DMS53 (cell line): ENCODE measurements around the gene IVD.
A peak's percentile ranks its signal among the peaks of the same experiment; 100 is the strongest.

Source experiments
- DNase-seq: peaks from one replicate; lab custom pipeline; 2025; lab: John Stamatoyannopoulos, UW

Gene IVD

DNA sequence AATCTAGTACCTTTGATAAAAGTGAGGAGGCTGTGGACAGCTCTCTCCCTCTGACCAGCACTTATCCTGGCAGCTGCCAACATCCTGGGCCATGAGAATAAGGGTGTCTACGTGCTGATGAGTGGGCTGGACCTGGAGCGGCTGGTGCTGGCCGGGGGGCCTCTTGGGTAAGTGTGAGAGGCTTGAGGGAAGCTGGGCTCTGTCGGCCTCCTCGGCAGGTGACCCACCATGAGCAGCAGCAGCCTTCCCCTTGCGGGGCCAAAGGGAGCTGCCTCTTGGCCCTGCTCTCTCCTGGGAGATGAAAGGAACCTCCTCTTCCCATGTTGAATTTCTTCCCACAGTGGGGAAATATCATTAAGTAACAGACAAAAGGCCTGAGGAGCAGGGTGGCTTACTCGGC, 9.2 kb downstream of the IVD start:
- DNase-seq: no peak

DNA sequence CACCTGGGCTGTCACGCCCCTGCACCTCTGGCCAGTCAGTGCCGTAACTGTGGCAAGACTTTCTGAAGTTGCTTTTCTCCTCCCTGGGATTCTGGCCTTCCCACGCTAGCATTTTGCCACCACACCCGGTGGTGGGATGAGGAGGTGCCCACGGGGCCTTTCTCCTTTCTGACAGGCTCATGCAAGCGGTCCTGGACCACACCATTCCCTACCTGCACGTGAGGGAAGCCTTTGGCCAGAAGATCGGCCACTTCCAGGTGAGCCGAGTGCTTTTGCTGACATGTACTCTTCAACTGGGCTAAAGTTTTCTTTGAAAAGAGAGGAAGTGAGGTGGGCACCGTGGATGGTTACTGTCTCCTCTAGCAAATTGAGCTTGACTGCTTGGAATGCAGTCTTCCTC, 9.6 kb downstream of the IVD start:
- no peak for DNase-seq

DNA sequence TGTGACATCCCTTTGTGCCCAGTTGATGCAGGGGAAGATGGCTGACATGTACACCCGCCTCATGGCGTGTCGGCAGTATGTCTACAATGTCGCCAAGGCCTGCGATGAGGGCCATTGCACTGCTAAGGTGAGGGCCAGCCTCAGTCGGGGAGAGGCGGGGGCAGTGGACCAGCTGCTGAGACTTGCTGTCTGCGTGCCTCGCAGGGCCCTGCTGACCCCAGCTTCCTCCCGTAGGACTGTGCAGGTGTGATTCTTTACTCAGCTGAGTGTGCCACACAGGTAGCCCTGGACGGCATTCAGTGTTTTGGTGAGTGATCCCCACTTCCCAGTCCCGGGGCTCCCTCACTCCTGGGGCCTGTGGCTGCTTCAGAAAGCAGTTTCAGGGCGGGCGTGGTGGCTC, 10.5 kb downstream of the IVD start:
- no peak for DNase-seq

DNA sequence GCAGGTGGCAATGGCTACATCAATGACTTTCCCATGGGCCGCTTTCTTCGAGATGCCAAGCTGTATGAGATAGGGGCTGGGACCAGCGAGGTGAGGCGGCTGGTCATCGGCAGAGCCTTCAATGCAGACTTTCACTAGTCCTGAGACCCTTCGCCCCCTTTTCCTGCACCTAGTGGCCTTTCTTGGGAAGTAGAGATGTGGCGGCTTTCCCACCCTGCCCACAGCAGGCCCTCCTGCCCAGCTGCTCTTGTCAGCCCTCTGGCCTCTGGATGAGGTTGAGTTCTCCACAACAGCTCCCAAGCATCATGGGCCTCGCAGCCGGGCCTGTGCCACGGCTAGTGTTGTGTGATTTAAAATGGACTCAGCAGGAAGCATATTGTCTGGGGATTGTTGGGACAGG, 12.5 kb downstream of the IVD start:
- DNase-seq: no peak

DNA sequence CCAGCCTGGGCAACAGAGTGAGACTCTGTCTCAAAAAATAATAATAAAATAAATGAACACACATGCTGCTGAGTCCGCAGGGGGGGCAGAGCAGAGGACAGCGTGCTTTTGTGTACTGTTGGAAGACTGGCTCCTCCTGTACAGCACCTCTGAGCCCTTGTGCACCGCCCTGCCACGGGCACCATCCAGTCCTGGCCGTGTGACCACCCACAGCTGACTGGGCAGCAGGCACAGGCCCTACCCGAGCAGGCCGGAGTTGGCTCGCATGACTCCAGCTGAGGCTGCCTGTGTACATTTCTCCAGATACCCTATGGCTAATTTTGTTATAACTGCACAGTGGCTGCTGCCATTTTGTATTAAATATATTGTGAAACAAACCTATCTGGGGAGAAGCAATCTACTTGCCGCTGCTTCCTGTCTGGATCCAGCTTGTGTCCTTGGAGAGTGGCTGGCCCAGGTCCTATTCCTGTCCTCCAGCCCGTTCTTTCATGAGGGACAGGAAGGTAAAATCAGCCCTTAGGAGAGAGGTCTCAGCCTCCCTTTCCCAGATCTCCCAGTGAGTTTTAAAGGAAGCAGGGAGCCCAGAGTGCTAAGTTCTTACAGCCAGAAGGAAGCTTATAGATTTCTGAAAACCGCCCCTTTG, 14.6 kb downstream of the IVD start:
- no peak for DNase-seq

DNA sequence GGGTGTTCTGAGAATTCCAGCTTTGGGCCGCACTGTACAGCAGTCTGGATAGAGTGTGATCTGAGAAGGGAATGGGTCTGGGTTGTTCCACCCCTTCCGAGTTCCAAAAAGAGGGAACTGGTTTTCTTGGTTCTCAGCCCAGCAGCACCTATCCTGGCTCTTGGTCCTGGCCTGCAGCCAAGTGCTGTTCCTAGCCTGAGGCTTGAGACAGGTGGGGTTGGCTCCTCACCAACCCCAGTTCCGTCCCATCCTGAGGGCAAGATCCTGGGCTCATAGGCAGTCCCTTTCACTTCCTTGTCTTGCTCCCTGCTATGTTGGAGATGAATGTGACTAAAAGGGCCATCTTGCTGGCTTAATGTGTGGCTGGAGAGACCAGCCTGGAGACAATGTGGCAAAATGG, 15.2 kb downstream of the IVD start:
- peak; percentile 24 for DNase-seq

DNA sequence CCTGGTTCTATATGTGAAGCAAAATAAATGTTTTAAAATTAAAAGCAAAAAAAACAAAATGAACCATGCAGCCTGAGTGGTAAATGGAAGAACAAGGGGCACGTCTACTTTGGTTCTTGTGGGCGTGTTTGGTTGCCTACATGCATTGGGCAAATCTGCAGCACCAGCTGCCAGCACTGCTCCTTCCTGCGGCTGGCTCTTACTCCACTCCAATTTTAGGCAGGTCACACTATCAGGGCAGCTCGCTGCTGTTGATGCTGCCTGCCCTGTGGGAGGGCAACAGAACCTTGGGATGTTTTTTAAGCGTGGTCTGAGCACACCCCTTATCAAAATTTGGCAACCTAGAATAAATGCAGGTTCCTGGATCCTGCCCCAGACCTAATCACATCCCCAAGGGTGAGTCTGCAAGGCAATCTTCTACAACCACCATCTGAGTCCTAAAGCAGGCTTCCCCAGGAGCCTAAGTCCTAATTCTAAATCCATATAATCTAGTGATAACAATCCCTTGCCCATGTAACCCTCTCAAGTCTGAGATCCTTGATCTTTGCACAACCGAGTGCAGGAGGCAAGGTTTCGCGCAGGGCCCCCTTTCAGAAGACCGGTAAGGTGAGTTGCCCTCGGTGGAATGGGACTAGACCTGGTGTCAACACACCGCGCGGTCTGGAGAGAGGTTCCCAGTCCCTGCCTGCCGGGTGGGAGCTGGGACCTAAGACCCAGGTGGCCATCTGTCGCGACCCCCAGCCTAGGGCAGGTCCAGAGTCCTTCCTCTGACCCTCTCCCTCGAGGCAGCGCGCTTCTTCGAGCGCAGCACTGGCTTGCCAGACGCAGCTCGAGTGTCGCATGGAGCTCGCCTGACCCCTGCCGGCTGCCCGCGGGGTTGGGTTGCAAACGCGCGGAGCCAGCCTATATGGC, 15.9 kb downstream of the IVD start:
- DNase-seq: peak; percentile 79

DNA sequence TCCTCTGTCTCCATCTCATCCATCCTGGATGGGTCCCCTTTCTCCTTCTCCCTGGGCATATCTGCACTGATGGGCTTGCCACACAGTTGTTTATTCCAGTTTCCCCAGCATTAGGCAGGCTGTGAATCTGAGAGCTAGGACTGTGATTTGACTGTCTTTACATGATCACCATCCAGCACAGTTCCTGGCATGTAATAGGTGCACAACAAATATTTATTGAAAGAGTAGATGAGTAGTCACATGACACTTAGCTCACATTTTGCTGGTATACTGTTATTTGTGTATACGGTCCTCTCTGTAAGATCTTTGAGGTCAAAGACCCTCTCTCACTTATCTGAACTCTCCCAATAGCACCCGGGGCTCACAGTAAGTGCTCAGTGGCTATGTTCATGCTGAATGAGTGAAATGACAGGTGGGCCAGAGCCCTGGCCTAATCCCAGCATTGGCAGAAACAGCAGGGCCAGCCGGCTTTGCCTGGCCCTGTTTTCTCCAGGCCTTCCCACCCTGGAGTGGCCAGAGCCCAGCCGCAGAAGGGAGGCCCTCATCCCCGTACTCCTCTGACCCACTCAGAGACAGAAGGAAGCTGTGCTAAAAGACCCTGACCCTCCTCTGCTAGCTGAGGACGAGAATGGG, 19.0 kb downstream of the IVD start:
- DNase-seq: no peak

DNA sequence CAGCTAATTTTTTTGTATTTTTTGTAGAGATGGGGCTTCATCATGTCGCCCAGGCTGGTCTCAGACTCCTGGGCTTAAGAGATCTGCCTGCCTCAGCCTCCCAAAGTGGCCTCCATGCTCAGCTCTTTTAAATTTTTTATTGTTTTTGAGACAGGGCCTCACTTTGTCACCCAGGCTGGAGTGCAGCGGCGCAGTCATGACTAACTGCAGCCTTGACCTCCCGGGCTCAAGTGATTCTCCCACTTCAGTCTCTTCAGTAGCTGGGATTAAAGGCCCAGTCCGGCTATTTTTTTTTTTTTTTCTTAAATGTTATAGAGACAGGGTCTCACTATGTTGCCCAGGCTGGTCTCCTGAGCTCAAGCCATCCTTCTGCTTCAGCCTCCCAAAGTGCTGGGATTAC, 20.1 kb downstream of the IVD start:
- no peak for DNase-seq

DNA sequence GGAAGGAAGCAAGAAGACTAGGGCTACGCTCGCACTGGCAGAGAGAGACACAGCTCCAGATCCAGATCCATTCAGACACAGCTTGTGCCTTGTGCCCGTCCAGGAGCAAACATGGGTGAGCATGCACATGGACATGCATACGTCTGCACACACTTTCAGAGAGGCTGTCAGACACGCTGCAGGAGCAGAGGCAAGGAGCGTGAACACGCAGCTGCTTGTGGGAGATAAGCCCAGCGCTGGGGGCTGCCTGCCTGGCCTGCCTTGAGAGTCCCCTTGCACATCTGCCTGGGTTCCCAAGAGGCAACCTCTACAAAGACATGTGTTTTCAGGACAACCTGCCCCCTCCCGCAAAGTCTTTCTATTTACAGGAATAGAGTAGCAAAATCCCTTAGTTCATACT, 21.6 kb downstream of the IVD start:
- DNase-seq: no peak

DNA sequence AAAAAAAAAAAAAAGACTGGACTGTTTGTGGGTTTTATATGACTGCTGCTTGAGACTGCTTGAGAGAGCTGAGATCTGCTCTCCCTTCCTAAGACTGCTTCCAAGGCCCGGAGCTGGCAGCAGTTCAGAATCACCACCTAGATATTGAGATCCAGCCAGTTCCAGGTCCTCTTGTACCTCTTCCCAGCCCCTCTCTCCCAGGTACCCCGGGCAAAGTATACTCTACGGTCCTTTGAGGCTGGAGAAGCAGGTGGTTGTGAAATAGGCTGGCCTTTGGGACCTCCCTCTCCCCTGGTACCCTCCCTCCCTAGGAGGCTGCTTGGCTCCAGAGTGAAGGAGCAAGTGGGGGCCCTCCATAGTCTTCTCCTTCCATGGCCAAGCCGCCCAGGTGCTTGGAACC, 22.6 kb downstream of the IVD start:
- DNase-seq: no peak

DNA sequence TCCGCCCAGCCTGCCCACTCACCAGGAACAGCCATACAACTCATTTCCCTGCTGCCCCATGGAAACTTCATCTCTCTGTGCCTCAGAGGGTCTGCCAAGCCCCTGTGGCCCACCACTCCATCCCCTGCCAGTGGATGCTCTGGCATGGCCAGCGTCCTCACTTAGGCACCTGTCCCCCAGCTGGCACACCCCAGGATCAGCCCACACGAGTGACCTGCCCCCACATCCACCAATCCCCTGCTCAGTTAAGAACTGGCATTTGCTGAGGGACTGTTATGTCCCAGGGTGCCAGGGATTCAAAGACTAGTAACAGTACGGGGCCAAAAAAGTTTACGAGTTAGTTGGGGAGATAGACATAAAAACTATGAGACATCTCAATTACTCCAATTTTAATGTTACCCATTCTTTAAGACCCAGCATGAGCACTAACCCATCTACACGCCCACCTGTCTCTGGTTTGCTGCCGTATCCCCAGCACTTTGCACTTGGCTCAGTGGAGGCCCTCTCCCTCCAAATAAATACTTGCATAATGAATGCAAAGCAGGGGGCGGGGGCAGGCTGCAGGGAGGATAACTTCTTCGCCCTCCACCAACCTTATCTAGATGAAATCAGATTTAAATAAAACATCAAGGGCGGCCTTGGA, 23.6 kb downstream of the IVD start:
- no peak for DNase-seq

DNA sequence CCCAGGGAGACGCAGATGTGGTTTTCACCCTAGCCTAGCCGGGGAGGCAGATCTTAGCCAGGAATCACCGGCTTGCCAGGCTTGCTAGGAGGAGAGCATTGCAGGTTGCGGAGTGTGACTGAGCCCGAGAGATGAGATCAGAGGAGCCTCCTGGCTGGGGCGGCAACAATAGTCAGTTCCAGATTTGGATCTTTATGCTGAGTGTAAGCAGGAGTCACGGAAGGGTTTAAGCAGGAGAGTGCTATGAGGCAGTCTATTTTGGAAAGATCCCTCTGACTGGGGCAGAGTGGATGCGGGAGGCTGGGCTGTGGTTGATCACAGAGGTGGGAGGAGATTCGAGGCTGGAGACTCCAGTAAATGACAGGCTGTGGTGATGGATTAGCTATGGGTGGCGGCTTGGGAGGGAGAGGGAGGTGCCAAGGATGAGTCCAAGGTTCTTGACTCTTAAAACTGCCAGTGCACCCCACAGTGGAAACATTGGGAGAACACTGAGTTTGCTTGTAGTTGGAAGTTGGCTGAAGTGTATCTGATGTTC, 24.7 kb downstream of the IVD start:
- no peak for DNase-seq

DNA sequence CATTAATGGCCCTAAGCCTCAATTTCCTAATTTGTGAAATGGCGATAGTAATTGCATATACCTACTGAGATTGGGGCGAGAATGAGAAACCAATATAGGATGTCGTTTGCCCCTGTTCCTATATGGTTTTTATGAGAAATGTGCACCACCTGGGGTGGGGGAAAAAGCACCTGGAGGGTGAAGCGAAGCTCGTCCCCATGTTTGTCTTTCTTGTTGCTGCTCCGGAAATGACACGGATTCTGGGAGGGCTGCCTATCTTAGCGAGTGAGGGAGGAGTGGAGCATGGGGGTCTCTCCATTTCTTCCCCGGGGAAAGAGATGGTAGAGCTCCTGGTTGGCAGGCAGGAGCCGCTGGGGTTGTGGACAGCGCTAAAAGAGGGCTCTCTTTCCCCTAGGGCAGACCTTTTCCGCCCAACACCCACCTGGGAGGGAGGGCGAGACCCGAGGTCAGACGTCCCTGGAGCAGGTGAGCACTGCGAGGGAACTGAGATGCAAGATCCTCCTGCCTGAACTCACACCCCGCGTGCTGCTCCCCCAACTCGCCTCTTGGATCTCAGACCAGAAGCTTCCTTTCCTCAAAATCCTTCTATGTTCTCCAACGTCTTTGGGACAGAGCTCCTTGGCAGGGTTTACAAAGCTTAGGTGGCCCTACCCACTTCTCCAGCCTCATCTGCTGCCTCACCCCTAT, 29.6 kb downstream of the IVD start:
- no peak for DNase-seq

DNA sequence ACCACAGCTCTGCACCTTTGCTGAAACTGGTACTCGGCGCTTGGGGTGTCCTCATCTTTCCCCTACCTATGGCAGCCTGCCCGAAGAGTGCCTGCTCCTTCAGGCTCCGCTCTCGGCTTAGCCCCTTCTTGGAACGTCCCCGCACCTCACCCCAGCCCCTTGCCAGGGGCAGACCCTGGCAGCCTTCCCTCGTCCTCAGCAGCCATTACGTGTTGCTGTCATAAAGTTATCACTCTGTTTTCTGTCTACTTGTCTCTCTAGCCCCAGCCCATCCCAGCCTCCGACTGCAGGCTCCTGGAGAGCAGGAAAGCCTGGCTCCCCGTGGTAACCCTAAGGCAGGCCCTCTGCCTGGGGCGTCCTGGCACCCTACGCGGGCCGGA, 30.1 kb downstream of the IVD start:
- DNase-seq: peak; percentile 28

DNA sequence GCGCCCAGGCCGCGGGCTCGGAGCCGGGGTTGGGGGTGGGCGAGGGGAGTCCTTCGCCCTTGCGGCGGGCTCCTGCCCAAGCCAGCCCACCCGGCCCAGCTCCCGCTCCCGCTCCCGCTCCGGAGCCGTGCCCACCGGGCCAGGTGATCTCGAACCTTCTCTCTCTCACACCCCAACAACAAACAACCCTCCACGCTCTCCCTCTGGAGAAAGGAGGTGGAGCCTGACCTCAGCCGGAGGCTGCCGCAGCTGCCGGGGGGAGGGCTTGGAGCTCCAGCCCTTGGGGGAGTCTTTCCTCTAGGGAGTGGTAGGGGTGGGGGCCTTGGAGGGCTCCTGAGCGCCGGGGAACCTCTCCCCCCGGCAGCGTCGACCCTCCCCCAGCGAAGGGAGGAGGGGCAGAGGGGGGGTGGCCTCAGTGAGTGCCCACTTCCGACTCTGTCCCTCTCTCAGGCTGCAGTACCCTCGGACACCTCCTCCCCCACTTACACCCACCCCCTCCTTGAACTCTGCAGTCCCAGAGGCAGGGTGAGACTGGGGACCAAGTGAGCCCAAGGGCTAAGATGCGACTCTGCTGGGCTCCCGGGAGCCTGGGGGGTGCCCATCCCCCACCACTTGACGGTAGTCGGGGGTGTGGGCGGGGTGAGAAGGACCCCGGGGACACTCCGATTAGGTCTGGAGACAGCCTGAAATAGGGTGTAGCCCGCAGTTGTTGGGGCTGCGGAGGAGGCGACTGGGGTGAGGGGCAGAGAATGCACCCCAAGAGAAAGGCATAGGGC, 30.7 kb downstream of the IVD start:
- peak; percentile 62 for DNase-seq

DNA sequence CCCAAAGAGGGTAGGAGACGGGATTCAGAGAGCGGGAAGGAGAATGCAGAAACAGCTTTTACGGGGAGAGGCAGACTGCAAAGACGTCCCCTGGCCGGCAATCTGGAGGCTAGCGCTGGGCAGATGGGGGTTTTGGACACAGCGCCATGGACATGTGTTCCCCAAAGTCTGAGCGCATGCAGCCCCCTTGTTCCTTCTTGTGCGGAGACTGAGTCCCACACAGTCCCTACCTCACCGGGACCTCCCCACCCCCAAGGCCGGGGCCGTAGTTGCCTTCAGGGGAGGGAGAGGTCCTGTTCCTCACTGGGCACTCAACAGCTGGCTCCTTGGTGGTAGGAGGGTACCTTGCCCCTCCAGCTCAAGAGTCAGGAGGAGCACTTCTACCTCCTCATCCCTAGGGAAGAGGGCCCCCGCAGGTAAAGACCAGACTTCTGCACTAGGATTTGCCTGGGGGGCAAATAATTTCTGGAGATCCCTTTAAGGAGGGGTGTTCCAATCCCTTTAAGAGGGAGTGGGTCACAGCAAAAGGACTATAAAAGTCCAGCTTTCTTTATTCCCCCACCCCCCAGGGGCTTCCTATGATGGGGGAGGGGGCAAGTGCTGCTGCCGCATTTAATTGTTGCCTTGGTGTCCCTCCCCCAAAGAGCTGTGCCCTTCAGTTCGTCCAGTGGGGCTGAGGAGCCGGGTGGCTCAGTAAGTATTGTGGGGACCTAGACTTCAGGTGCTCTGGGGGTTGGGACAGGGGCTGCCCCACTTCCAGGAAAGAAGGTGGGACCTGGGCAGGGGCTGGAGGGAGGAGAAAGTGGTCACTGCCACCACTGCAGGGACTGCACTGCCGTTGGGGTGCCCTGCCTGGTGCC, 31.5 kb downstream of the IVD start:
- DNase-seq: peak; percentile 48

DNA sequence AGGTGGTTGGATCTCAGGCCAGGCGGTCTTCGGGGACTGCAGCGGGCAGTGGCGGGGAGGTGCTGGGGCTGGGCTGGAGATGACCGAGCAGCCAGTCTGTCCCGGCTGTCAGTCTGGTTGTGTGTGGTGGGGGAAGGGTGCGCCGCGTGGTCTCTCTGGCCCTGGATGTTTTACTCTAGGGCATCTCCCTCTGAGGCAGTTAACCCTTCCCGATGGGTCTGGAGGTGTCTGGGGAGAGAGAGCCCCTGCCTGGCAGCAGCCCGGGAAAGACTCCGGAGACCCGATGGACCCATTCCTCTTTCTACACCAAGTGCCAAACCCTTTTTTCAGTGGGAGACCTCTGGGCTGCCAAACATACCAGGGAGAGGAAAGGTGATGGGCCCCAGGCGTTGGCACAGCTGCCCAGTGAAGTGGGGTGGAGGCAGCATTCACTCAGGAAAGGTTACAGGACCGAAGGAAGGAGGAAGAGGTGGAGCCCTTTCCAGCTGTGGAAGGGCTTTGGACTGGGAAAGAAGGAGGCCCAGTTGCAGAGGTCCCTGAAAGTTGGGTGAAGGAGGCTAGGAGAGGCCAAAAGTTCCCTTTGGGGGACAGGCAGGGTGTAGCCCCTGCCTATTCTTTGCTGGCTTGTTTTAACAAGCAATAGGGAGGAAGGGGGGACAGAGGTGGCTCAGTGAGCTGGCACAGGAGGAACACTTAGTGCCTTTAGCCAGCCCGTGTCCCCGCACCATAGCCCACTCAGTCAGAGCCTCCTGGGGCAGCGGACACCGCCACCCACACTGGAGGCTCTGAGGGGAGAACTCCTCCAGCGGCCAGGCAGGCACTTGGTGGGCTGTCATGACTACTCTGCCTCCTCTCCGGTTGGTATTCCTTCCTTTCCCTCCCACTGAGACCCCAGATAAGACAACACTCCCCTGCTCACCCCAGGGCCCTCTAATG, 32.4 kb downstream of the IVD start:
- peak; percentile 32 for DNase-seq

DNA sequence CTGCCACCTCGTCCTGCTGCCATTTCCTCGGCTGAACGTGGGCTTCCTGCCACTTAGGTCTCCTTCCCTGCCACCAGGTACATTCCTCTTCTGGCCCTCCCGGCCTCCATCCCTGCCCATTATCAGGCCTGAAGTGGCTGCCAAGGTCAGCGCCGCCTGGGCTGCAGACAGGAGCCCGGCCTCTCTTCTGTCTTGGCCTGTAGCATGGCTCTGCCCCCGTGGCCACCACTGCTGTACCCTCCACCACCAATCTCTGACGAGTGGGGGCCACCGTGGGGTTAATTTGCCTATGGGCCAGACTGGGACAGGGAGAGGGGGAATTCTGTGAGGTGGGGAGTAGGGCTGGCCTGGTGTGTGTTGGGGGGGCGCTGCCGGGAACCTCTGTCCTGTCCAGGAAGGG, 33.1 kb downstream of the IVD start:
- DNase-seq: peak; percentile 14
